GM12872 (cell line): ENCODE data around the gene CHRM4.
A peak's percentile ranks its signal among the peaks of the same experiment; 100 is the strongest.

ENCODE experiments used
- TF ChIP-seq, protein P1 (sequence below): IDR thresholded peaks from 3 replicates; pipeline ENCODE4 v1.5.1; 2011; ENCODE audit warnings: low read depth, mild to moderate bottlenecking, low read length, moderate library complexity; ENCODE audit not compliant: insufficient read depth

Gene CHRM4

DNA sequence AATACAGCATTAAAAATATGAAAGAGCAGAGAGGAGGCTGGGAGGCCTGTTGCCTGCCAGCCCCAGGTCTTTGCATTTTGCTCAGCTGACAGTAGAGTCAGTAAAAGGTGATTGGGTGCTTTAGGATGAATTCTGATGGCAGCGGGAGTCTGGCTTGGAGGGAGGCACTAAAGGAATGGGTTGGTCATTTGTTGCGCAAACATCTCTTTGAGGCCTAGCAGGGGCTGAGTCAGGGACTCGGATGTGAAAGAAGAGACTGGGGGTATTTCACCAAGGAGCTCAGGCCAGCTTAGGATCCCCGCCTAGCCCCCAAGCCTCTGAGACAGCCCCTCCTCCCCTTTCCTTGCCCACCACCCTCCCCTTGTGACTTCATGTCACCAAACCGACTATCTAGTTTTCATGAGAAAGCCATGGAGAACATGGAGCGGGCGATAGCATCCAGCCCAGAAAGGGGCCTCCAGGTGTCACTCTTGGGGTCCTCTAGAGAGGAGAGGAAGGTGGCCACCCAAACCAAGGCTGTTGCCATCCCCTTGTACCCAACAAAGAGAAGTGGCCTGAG is 34.6 kb downstream of the CHRM4 start:
- TF ChIP-seq, protein P1, sequence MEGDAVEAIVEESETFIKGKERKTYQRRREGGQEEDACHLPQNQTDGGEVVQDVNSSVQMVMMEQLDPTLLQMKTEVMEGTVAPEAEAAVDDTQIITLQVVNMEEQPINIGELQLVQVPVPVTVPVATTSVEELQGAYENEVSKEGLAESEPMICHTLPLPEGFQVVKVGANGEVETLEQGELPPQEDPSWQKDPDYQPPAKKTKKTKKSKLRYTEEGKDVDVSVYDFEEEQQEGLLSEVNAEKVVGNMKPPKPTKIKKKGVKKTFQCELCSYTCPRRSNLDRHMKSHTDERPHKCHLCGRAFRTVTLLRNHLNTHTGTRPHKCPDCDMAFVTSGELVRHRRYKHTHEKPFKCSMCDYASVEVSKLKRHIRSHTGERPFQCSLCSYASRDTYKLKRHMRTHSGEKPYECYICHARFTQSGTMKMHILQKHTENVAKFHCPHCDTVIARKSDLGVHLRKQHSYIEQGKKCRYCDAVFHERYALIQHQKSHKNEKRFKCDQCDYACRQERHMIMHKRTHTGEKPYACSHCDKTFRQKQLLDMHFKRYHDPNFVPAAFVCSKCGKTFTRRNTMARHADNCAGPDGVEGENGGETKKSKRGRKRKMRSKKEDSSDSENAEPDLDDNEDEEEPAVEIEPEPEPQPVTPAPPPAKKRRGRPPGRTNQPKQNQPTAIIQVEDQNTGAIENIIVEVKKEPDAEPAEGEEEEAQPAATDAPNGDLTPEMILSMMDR: no peak

DNA sequence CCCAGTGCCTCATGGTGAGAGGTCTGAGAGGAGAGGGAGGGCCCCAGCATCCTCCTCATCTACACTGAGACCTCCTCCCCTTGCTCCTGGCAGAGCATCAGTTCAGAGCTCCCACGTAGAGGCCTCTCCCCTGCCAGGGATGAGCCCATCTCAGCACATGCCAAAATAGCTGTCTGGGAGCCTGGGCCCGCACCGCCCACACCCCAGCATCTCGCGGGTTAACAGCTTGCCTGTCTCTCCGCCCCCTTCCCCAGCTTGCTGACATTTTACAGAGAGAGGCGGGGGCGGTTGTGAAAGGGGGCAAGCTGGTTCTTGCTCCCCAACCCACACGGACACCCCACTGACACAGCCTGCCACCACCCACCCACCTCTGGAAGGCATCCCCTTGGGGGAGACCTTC is 37.9 kb downstream of the CHRM4 start:
- TF ChIP-seq, protein P1: no peak

DNA sequence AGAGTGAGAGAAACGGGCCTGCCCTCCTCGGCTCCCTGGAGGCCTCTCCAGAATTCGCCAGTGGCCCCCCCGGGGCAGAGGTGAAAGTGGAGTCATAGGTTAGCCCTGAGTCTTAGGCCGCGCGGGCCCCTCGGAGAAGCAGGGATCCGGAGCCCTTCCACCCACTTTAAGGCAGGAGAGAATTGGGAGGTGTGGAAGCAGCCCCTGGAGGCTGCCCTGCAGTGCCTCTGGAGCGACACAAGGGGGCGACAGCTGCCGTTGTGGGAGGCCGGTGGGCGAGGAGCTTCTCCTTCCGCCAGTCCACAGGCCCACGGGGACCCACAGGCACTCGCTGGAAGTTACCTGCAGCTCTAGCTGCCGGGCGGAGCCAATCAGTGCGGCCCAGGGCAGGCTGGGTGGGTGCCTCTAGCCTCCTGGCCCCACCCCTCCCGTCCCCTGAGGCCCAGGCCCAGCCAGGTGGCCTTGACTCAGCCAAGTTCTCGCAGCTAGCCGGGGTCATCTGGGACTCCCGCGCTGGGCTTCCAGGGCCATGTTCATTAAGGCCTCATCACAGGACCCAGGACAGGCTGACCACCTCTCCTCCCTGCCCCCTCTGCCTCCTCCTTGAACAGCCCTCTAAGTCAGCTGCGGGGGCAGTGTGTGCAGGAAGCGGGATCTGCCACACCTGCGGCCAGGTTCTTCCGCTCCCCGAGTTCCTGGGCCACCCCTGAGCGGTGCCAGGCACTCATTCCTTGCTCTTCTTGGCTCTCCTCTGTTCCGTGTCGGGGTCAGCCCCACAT is 39.3 kb downstream of the CHRM4 start:
- TF ChIP-seq, protein P1: peak; percentile 95

DNA sequence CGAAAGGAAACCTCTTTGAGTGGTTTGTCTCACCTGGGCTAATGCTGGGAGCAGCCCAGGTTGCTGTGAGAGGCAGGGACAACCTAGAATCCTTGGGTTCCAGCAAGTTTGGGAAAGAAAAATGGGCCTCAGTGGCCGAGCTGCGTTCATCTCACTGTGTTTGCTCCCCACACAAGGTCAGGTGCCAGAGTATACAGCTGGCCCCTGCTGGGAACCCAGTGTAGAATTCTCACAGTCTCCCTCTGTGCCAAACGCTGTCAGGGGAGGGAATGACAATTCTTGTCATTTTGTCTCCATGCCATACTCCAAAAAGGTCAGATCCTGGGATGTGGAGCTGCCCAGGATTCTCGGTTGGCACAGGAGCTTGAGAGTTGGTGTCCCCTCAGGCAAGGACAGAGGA is 40.0 kb downstream of the CHRM4 start:
- TF ChIP-seq, protein P1: no peak

DNA sequence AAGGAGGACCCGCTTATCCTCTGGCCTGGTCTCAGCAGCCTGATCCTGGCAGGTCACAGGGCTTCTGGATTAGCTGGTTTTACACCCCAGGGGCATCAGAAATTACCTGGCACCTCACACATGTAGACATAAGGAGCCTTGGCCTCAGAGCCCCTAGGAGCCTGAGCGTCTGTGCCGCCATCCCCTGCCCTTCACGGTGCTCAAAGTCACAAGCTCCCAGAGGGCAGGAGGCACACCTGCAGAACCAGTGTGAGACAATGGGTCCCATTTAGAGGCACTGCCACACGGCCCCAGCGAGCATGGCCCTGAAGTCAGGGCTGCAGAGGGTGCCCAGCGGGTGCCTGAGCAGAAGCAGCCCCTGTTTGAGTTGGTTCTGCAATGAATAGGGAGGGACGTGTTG is 40.4 kb downstream of the CHRM4 start:
- TF ChIP-seq, protein P1: no peak

DNA sequence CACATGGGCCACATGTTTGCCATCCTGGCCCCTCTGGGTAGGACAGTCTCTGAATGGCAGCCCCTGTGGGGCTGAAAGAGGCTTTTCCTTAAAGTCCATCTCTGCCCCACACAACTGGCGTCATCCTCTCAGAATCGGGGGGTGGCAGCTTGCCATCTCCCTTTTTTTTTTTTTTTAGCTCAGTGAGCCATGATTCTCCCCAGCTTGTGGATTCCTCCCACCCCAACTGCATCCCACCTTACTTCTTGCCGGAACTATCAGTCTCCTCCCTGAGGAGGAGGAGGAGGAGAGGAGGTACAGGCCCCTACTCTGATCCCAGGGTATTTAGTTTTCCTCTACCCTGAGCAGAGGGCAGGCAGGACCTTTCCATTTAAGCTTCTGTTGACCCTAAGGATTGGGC is 40.9 kb downstream of the CHRM4 start:
- TF ChIP-seq, protein P1: no peak

DNA sequence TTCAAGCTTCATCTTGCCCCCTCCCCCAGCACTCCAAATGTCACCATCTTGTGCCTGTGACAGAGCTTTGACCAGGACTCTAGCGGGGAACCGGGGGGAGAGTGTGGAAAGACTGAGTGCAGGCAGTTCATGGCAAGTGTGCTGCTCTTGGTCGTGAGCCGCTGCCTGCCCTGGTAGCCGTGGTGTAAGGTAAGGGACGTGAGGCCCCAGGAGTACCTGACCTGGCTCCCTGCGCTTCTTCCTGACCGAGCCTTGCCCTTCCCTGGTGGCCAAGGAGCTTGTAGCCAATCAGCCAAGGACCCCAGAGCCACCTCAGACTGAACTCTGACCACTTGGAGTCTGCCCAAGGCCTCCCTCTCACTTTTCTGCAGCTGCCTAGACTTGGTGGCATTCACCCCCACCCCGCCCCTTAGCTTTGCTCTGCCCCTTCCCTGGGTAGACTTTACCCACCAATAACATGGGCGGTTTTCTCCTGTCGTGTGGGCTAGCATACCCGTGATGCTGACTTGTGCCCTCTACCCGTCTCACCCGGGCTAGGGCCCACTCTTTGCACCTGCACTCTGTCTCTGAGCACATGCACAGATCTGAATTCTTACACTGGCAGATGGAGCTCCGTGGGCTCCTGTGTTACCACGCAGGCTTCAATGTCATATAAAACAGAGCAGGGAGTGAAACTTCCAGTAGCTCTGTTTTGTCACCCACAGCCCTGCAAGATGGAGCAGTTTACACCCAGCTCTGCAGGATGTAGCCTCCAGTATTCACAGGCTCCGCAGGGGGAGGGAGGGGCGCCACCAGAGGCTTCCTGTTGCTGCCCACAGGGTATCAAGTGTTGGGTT is 42.8 kb downstream of the CHRM4 start:
- TF ChIP-seq, protein P1: no peak
